MM.1S (cell line): ENCODE measurements around the gene HOXC9.

Experiments used
- CTCF ChIP-seq: fragments of 300-600 bp; sonication (generic); IDR thresholded peaks from 2 replicates; pipeline ENCODE4 v1.5.1; 2016; ENCODE audit warnings: antibody characterized with exemption, low read length, mixed read lengths
- EZH2 ChIP-seq: fragments of 300-600 bp; sonication (generic); optimal IDR thresholded peaks from 2 replicates; pipeline ENCODE3; 2017; ENCODE audit warnings: low read depth, mild to moderate bottlenecking, antibody characterized with exemption, low read length, mixed read lengths
- EZH2phosphoT487 ChIP-seq: fragments of 300-600 bp; sonication (generic); IDR thresholded peaks from 2 replicates; pipeline ENCODE4 v1.6.1; 2018; ENCODE audit warnings: antibody characterized with exemption, low read length

- TF ChIP-seq CTCF (no peak), EZH2 (peak; percentile 96), EZH2phosphoT487 (no peak)
Measured at GRCh38 chr12:54009171-54010052, 9.5 kb downstream of the HOXC9 start.
